Mononuclear cell (primary cell): Measurements from ENCODE around the gene MED8. TPM values are rescaled to one million over a fixed set of nuclear protein-coding genes. Genes with fewer than 3 reads are reported as not detected.
"Not testable (repeated sequence)": the region's sequence is repeated elsewhere in the genome, so short reads cannot be mapped to it uniquely, and the experiment has no call there.

Source experiments
- H3K27me3 ChIP-seq: 2 replicates; pipeline ENCODE4 v1.6.0; 2011; ENCODE audit warnings: low read length, control low read depth; ENCODE audit not compliant: insufficient read depth
- H3K4me1 ChIP-seq: 2 replicates; pipeline ENCODE4 v1.5.1; 2011; ENCODE audit warnings: mild to moderate bottlenecking, low read length, control low read depth; ENCODE audit not compliant: insufficient read depth
- H3K4me3 ChIP-seq: 2 replicates; pipeline ENCODE4 v1.5.1; 2011; ENCODE audit warnings: mild to moderate bottlenecking, low read length, moderate library complexity
- H3K9me3 ChIP-seq: 2 replicates; pipeline ENCODE4 v1.5.1; 2011; ENCODE audit warnings: low read depth, mild to moderate bottlenecking, control low read depth, low read length
- total RNA-seq: library from RNA; depleted of rRNA; stranded (reverse); fragments of >200 nt; gene quantifications from one replicate; pipeline ENCODE4 v1.2.3, GENCODE V29; 2012

The MED8 gene
- total RNA-seq, 1 donor: 21.6 TPM

DNA sequence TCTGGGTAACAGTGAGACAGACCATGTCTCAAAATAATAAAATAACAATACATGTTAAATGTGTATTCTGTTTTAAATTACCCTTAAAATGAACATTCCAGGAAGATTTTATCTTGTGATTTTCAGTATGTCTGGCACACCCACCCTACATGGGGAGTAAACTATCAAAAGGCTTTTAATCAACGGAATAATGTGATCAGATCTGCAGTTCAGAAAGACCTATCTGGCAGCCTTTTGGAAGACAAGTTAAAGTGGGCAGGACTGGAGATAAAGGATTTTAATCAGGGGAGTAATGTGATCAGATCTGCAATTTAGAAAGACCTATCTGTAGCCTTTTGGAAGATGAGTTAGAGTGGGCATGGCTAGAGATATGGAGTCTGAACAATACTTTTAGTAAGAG lies 10.1 kb downstream of the MED8 start:
- Histone ChIP-seq H3K4me3 (no peak overlapping the region), H3K4me1 (peaks cover 23% of the 10 kb centered on the region), H3K9me3 (no peaks in the 10 kb centered on the region), H3K27me3 (no peaks in the 10 kb centered on the region)

DNA sequence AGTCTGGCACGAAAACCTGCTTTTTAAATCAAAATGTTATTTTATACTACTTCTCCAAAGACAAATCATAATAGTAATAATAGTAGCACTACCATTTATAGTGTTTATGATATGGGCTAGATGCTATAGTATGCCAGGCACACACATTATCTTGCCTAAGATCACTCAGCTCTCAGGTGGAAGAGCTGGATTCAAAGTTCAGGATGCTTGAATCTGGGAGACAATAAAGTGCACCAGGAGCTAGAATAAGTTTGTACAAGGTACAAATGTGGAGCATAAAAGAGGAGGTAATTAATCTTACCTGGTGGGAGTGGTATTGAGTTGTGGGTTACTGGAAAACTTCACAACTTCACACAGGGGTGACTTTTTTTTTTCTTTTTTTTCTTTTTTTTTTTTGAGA lies 11.8 kb downstream of the MED8 start:
- Histone ChIP-seq H3K4me3 (no peak overlapping the region), H3K4me1 (peaks cover 29% of the 10 kb centered on the region), H3K9me3 (no peaks in the 10 kb centered on the region), H3K27me3 (no peaks in the 10 kb centered on the region)

DNA sequence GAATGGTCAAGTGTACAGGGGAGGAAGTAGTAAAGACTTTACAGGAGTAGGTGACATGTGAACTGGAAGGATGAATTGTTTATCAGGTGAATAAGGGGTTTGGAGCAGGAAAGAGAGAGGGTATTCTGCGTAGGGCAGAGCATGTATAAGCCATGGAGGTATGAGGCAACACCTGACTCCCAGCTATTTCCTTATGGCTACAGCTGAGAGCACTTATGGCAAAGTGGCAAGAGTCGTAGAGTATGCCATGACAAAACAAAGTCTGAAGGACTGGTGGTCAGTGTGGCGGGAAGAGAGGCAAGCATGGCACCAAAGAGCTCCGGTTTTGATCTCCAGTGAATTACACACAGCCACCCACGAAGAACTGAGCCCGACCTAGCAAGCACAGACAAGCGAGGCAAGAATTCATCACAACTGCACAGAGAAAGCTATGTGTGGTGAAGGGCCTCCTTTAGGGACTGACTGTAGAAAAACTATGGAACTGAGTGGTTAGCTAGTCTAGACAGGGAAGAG lies 12.8 kb downstream of the MED8 start:
- no peaks in the 10 kb centered on the region for H3K27me3 ChIP-seq

DNA sequence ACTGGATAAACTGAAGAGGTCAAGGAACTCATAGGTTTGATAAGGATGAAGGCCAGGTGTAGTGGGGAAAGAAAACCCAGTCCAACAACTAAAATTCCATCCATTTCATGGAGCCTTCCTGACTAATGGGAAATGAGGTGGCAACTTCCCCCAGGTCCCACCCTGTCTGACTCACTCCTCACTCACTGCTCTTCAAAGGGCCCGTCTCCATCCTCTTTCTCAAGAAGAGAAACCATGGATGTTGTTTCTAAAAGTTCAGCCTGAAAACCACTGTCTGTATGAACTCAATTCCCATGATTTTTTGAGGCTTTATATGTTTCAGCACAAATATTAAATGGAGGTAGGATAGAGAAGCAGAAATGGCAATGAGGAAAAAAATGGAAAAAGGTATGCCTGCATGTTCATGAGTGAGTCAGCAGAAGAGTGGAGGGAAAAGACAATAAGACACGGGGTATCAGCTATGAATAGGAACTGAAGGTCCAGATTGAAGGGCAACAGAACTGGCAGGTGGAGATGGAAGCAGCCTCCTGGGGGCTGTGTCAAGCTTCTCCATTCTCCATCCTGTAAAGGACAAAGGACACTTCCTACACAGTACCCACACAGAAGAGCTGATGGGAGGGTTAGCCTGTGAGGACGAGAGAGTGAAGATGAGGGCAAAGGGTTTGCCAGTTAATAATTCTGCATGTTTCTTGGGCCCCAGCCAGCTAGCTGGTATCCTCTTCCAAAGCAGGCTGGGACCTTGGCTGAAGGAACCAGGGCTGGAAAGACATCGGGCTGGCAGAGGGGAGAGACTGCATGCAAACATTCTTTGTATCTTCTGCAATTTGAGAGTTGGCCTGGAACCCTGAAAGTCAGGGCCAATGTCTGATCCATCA lies 16.3 kb downstream of the MED8 start:
- H3K4me3 ChIP-seq: no peak overlapping the region
- H3K4me1 ChIP-seq: peaks cover 21% of the 10 kb centered on the region
- H3K27me3 ChIP-seq: no peaks in the 10 kb centered on the region
- H3K9me3 ChIP-seq: no peaks in the 10 kb centered on the region

More for the DNA sequence above, 12.8 kb downstream of the MED8 start:
- Histone ChIP-seq H3K9me3 (no peaks in the 10 kb centered on the region), H3K4me1 (peaks cover 19% of the 10 kb centered on the region), H3K4me3 (no peak overlapping the region)

DNA sequence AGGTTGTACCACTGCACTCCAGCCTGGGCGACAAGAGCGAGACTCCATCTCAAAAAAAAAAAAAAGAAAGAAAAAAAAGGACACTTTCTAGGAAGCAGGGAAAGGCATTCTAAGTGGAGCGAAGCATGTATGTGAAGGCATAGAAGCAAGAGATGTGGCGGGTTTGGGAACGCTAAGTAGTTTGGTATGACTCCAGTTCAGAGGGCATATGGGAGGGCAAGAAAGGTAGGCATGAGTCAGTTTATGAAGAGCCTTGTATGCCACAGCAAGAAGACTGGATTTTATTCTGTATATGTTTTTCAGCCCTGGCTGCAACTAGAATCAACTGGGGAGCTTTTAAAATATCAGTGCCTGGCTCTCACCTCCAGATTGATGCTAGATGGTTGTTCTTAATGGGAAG lies 17.4 kb downstream of the MED8 start:
- Histone ChIP-seq H3K9me3 (no peaks in the 10 kb centered on the region), H3K4me1 (peaks cover 23% of the 10 kb centered on the region)

DNA sequence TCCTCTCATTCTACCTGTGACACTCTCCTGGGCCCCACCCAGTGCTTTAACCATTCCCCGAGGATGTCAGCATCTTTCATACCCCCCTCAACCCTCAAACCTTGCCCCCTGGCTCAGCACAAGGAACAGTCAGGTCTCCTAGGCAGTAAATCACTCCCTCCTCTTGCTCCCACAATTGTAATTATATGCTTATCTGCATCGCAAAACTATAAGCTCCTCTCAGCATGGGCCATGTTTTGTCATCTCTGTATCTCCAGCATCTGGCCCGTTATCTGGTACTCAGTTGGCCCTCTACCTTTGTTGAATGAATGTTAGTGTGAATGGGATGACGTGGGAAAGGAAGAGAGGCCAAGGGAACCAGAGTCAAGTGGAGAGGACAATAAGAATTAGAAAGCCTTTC lies 19.0 kb downstream of the MED8 start:
- no peak overlapping the region for H3K4me3 ChIP-seq
- no peaks in the 10 kb centered on the region for H3K27me3 ChIP-seq
- peaks cover 39% of the 10 kb centered on the region for H3K4me1 ChIP-seq
- no peaks in the 10 kb centered on the region for H3K9me3 ChIP-seq

More for the DNA sequence above, 17.4 kb downstream of the MED8 start:
- no peak overlapping the region for H3K4me3 ChIP-seq
- no peaks in the 10 kb centered on the region for H3K27me3 ChIP-seq

DNA sequence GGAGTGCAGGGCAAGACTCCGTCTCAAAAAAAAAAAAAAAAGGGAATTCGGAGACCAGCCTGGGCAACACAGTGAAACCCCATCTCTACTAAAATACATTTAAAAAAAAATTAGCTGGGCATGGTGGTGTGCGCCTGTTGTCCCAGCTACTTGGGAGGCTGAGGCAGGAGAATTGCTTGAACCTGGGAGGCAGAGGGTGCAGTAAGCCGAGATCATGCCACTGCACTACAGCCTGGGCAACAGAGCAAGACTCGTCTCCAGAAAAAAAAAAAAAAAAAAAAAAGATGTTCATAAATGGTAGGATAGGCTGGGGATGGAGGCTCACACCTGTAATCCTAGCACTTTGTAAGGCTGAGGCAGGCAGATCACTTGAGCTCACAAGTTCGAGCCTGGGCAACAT lies 19.8 kb downstream of the MED8 start:
- H3K9me3 ChIP-seq, H3K27me3 ChIP-seq, H3K4me3 ChIP-seq: not testable (repeated sequence)
- peaks cover 41% of the 10 kb centered on the region for H3K4me1 ChIP-seq

DNA sequence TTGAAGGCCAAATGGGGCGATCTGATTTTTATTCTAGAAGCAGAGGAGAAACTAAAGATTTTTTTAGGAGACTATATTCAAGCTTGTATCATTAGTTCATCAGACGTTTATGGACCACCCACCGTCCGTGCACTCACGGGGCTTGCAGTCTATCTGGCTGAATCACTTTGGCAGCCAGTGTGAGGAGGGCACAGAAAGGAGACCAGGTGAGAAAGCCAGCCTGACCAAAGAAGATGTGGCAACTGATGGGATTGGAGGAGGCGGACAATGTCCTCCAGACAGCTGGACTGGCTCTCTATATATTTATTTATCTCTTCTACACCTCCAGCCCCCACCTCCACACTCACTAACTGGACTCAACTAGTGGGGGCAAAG lies 21.0 kb downstream of the MED8 start:
- Histone ChIP-seq H3K4me1 (peaks cover 45% of the 10 kb centered on the region), H3K27me3 (no peaks in the 10 kb centered on the region)

DNA sequence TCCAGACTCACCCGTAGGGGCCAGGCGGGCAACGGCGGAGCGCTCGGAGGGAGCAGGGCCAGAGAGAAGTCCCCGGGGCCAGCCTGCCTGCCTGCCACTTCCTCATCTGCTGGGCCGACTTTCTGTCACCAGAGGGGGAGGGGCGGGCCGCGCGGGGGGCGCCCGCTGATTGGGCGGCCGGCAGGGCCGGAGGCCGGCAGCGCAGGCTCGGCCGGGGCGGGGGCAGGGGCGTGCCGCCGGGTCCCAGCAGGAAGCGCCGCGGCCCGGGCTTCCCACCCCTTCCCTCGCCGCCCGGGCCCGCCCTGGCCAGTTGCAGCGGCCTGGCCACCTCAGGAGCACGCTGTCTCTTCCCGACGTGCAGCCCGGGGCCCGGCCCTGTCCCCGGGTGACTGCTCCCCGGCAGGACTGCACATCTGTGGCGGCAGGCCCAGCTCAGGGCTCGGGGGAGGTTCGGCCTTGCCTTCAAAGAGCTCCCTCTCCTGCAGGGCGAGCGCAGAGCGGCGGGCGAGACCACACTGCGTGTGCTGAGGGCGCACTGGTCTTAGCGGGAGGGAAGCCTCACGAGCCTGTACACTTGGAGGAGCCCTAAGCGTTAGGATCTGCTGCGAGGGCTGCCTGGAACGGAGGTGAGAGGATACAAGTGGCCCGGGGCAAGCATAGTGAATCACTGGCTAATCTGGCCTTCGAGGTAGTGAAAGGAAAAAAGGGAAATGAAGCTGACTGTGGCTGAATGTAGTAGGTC lies 21.5 kb downstream of the MED8 start, which contains the start of gene ELOVL1:
Gene ELOVL1, minus strand, starts transcription at position 108 of the 742 bp plus-strand sequence. CDS start 2,402 bp downstream, outside the sequence.
- H3K9me3 ChIP-seq: no peaks in the 10 kb centered on the region
- peak within 1 kb of the TSS; percentile 75 for H3K4me3 ChIP-seq
- peaks cover 41% of the 10 kb centered on the region for H3K4me1 ChIP-seq
- H3K27me3 ChIP-seq: no peaks in the 10 kb centered on the region

More for the DNA sequence above, 21.0 kb downstream of the MED8 start:
- Histone ChIP-seq H3K4me3 (peak overlapping the region; percentile 75), H3K9me3 (no peaks in the 10 kb centered on the region)

DNA sequence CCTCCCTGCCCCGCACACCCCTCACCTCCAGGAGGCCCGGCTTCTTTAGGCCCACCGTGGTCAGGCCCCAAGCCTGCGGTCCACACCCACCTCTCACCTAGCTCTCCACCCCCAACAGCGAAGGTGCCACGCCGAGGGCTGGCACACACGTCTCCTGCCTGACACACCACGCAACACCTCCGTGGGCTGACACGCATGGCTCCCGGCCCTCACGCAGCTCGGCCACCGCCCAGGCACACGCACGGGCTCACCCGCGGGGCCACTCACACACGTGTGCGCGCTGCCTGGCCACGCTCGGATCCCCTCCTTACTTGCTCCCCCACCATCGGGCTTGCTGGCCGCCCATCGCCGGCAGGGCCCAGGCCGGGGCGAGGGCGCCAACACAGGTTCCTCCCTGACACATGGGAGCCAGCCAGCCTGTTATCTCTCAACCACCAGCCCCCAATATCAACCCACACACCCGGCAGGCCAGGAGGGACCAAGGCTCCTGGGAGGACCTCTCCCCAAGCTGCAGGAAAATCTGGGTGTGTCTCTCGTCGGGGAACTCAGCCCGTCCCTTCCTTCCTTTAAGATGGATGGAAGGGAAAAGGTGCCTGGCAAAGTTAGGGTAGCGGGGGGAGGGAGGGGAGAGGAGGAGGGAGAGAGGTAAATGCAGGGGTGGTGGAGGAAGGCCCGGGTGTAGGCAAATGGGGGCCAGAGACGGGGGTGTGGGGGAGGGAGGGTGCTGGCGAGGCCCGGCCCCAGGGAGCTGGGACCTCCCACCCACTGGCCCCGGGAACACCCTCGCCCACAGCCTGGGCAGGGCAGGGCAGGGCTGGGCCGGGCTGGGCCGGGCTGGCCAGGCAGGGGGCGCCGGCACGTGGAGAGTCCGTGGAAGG lies 22.3 kb downstream of the MED8 start:
- peak overlapping the region; percentile 75 for H3K4me3 ChIP-seq
- no peaks in the 10 kb centered on the region for H3K27me3 ChIP-seq
- H3K9me3 ChIP-seq: no peaks in the 10 kb centered on the region
- H3K4me1 ChIP-seq: peaks cover 38% of the 10 kb centered on the region

DNA sequence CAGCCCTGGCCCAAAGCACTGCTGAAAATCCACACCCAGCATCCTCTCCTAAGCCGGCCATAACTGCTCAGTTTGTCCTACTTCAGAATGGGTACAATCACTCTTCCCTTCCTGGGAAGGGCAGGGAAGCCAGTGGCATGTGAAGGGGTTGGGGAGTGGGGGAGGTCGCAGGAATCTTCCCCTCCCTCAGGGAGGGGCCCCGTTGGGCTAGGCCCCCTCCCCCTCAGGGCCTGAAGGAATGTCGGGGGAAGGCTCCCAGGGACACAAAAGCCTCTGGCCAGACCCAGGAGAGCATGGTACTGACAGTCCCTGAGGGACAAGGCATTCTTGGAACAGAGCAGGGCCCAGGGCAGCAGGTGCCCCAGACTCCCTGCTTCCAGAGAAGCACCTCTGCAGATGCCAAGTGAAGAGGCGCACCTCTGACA lies 23.0 kb downstream of the MED8 start:
- Histone ChIP-seq H3K9me3 (no peaks in the 10 kb centered on the region), H3K4me1 (peaks cover 44% of the 10 kb centered on the region), H3K4me3 (peak overlapping the region; percentile 75), H3K27me3 (no peaks in the 10 kb centered on the region)

DNA sequence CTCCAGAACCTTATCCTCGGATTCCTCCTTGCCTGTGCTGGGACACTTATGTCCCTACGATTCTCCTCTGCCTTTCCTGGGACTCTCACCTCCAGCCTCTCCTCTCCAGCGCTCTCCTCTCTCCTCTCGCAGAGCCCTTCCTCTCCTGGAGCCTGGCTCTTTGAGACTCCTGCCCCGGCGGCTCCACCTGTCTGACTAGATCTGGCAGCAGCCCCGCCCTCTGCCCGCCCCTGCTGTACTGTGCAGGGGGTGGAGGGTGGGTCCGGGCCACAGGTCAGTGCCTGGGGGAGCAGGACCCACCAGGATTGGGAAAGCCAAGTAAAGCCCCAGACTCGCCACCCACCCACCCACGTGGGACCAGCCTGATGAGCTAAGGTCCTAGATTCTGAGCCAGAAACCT lies 23.4 kb downstream of the MED8 start:
- Histone ChIP-seq H3K4me3 (no peak overlapping the region), H3K27me3 (no peaks in the 10 kb centered on the region), H3K9me3 (no peaks in the 10 kb centered on the region), H3K4me1 (peaks cover 49% of the 10 kb centered on the region)

DNA sequence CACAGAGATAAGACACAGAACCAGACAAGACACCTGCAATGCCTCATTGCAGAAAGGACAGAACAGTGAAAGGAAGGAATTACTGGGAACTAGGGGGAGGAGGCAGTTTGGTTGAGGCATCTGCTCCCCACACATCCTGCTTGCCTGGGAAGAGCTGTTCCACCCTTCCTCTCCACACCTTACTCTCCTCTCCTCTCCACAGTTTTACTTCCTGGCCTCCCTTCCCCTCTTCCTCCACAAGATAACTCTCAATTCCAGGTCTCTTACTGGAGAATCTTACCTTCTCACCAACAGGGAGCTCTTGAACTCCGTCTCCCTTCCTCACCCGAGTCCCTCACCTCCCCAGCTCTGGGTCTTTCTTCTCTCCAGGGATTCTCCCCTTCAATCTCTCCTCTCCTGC lies 23.9 kb downstream of the MED8 start:
- Histone ChIP-seq H3K9me3 (no peaks in the 10 kb centered on the region), H3K4me1 (peaks cover 54% of the 10 kb centered on the region), H3K4me3 (no peak overlapping the region), H3K27me3 (no peaks in the 10 kb centered on the region)

DNA sequence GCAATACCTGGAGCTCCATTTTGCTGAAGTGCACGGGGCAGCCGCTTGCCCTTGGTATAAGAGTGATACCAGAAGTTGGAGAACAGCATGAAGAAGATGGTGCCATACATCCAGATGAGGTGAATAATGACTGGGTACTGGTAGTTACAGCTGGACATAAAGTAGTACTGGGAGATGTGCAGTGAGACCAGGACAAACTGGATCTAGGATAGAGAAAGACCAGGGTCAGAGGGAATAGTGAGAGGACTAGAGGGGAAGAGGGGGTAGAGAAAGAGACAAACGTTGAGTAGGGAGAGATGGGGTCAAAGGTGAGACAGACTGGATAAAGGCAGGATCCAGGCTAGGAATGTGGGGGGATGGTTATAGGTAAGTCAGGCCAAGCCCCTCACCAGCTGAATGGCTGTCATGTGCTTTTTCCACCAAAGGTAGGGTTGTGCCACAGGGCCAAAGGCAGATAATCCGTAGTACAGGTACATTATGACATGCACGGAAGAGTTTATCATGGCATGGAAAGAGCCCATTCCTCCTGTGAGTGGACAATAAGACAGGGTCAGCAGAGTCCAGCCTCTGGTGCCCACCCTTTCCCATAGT lies 25.6 kb downstream of the MED8 start:
- H3K27me3 ChIP-seq: no peaks in the 10 kb centered on the region
- no peak overlapping the region for H3K4me3 ChIP-seq
- H3K4me1 ChIP-seq: peaks cover 64% of the 10 kb centered on the region
- H3K9me3 ChIP-seq: no peaks in the 10 kb centered on the region
